HepG2 (cell line): Measurements from ENCODE around the gene ALOX12. TPM values are rescaled to one million over a fixed set of nuclear protein-coding genes. Genes with fewer than 3 reads are reported as not detected.

Experiments
- AKAP8 ChIP-seq: sonication (generic); formaldehyde crosslinking; IDR thresholded peaks from 2 replicates; pipeline ENCODE4 v1.5.1; 2020; ENCODE audit warnings: mild to moderate bottlenecking, missing genetic modification reagents
- ATF7 ChIP-seq, 2 experiments: fragments of 450-650 bp in 1 of 2; sonication (generic) in 1 of 2; formaldehyde crosslinking in 1 of 2; IDR thresholded peaks; 2 replicates each; pipeline versions ENCODE4 v1.4.0 to v1.6.1; 2016 to 2020; ENCODE audit warnings: antibody characterized with exemption in 1 of 2, mild to moderate bottlenecking in 1 of 2, missing genetic modification reagents in 1 of 2
- HNF1B ChIP-seq: sonication (generic); formaldehyde crosslinking; IDR thresholded peaks from 2 replicates; pipeline ENCODE4 v1.5.1; 2020; ENCODE audit warnings: mild to moderate bottlenecking, moderate library complexity, missing genetic modification reagents
- PHF5A ChIP-seq: IDR thresholded peaks from one replicate; pipeline ENCODE4 v1.6.1; 2018; ENCODE audit warnings: low read depth, missing genetic modification reagents; ENCODE audit not compliant: unreplicated experiment
- POLR2G ChIP-seq: fragments of 200-400 bp; formaldehyde crosslinking; IDR thresholded peaks from 2 replicates; pipeline ENCODE4 v1.6.1; 2018; ENCODE audit warnings: mild to moderate bottlenecking, low read depth, low read length, moderate library complexity
- PRDM15 ChIP-seq: sonication (generic); formaldehyde crosslinking; IDR thresholded peaks from 2 replicates; pipeline ENCODE4 v1.4.0; 2020; ENCODE audit warnings: missing genetic modification reagents
- RBAK ChIP-seq: sonication (generic); formaldehyde crosslinking; IDR thresholded peaks from 2 replicates; pipeline ENCODE4 v1.5.1; 2020; ENCODE audit warnings: mild to moderate bottlenecking, missing genetic modification reagents
- RNF2 ChIP-seq: fragments of 450-650 bp; conservative IDR thresholded peaks from 2 replicates; pipeline ENCODE4 v1.6.1; 2016; ENCODE audit warnings: low read depth
- SAP130 ChIP-seq: IDR thresholded peaks from 2 replicates; pipeline ENCODE4 v1.6.1; 2016; ENCODE audit warnings: low read depth
- SKI ChIP-seq: fragments of 450-650 bp; IDR thresholded peaks from one replicate; pipeline ENCODE4 v1.6.1; 2018; ENCODE audit warnings: mild to moderate bottlenecking; ENCODE audit not compliant: partially characterized antibody
- ZBTB26 ChIP-seq: IDR thresholded peaks from 2 replicates; pipeline ENCODE4 v1.6.1; 2016; ENCODE audit warnings: missing compliant biosample characterization, missing genetic modification reagents, borderline replicate concordance
- ZBTB44 ChIP-seq: sonication (generic); formaldehyde crosslinking; IDR thresholded peaks from 2 replicates; pipeline ENCODE4 v1.4.0; 2020; ENCODE audit warnings: missing genetic modification reagents
- ZFP36 ChIP-seq: fragments of 150-350 bp; IDR thresholded peaks from 2 replicates; pipeline ENCODE4 v1.6.1; 2018; ENCODE audit warnings: borderline replicate concordance, low read length, low read depth; ENCODE audit not compliant: partially characterized antibody
- ZNF230 ChIP-seq: sonication (generic); formaldehyde crosslinking; IDR thresholded peaks from 2 replicates; pipeline ENCODE4 v1.4.0; 2020; ENCODE audit warnings: mild to moderate bottlenecking, missing genetic modification reagents
- polyA plus RNA-seq, 8 experiments: library from polyadenylated mRNA; depleted of rRNA in 3 of 8; stranded (reverse) in 7 of 8; unstranded in 1 of 8; fragments of >200 nt; fragmentation: Illumina TruSeq in 4 of 8; extraction: Trizol in 4 of 8; gene quantifications; 2 replicates each; pipeline versions ENCODE4 v1.2.1 to v1.2.3, GENCODE V29; 2011 to 2016; ENCODE audit warnings: low read depth in 4 of 8, missing spikeins in 1 of 8, mixed read lengths in 1 of 8; ENCODE audit not compliant: insufficient read depth in 1 of 8
- total RNA-seq, 5 experiments: library from RNA; depleted of rRNA; stranded (reverse); fragments of >200 nt; fragmentation: Illumina TruSeq; extraction: Trizol; gene quantifications; 2 replicates each; pipeline ENCODE4 v1.2.3, GENCODE V29; 2016; ENCODE audit warnings: low read depth in 1 of 5
- TF ChIP-seq, protein P1 (sequence below): sonication (generic); formaldehyde crosslinking; conservative IDR thresholded peaks from 2 replicates; pipeline ENCODE4 v1.4.0; 2020; ENCODE audit warnings: missing genetic modification reagents

Gene ALOX12
- total and polyA plus RNA-seq, 2 of the 13 experiments (the other 11 are each of a cell fraction or from before 2014, with no cell fraction given) = not detected

GRCh38 chr17:7021993-7022778, 26.3 kb downstream of the ALOX12 start (continued):
- TF ChIP-seq RBAK (CRISPR knock-in tag) = no peak
- TF ChIP-seq ZBTB26 (CRISPR knock-in tag) = 0 out of 2 replicates have a peak, but pooled peaks have one; percentile 54
- TF ChIP-seq ZNF230 = 0 out of 2 replicates have a peak, but pooled peaks have one; percentile 19
- peak; percentile 50 for TF ChIP-seq SAP130
- TF ChIP-seq HNF1B = peak; percentile 59; the same call in 1 of the 2 replicates
- peak; percentile 46; the same call in 1 of the 2 replicates for TF ChIP-seq POLR2G
- TF ChIP-seq PRDM15 = peak; percentile 74; the same call in 1 of the 2 replicates
- TF ChIP-seq ATF7 (IDR thresholded peaks at IDR 0.05) = no peak
- no peak for TF ChIP-seq ATF7 (CRISPR knock-in tag; IDR thresholded peaks at IDR 0.05)
- TF ChIP-seq, protein P1, sequence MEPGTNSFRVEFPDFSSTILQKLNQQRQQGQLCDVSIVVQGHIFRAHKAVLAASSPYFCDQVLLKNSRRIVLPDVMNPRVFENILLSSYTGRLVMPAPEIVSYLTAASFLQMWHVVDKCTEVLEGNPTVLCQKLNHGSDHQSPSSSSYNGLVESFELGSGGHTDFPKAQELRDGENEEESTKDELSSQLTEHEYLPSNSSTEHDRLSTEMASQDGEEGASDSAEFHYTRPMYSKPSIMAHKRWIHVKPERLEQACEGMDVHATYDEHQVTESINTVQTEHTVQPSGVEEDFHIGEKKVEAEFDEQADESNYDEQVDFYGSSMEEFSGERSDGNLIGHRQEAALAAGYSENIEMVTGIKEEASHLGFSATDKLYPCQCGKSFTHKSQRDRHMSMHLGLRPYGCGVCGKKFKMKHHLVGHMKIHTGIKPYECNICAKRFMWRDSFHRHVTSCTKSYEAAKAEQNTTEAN (CRISPR knock-in tag) = 0 out of 2 replicates have a peak, but pooled peaks have one; percentile 25
- 0 out of 2 replicates have a peak, but pooled peaks have one; percentile 20 for TF ChIP-seq RNF2
- TF ChIP-seq ZFP36 = no peak
- no peak for TF ChIP-seq PHF5A (CRISPR knock-in tag)
- no peak for TF ChIP-seq SKI
- TF ChIP-seq AKAP8 (CRISPR knock-in tag) = no peak
- 0 out of 2 replicates have a peak, but pooled peaks have one; percentile 41 for TF ChIP-seq ZBTB44 (CRISPR knock-in tag)
